Caco-2 (cell line): ENCODE measurements around the gene KMT5C. TPM values are rescaled to one million over a fixed set of nuclear protein-coding genes. Genes with fewer than 3 reads are reported as not detected.

Experiments
- BruUV-seq: library from RNA; stranded (reverse); fragments of 400-500 nt; replicated peaks from 2 replicates; lab custom pipeline; 2021; lab: Mats Ljungman, UMichigan
- CTCF ChIA-PET: fragments of 300-600 bp; sonication (Branson Sonifier 250); formaldehyde crosslinking; loops from one replicate; lab custom pipeline; 2022; ENCODE audit warnings: antibody characterized with exemption; lab: Charles Lee
- POLR2A ChIA-PET: fragments of 300-600 bp; sonication (Branson Sonifier 250); formaldehyde crosslinking; loops from one replicate; lab custom pipeline; 2022; ENCODE audit warnings: antibody characterized with exemption; lab: Charles Lee
- DNase-seq, 2 experiments: peaks; one replicate each; pipeline versions ENCODE4 v3.0.0 to v3.0.0-alpha.2; 2020 to 2022
- H3K27me3 ChIP-seq: replicated peaks from 2 replicates; pipeline ENCODE4 v1.6.0; 2011; ENCODE audit warnings: low read length; ENCODE audit not compliant: control insufficient read depth, insufficient read depth
- H3K36me3 ChIP-seq: 2 replicates; pipeline ENCODE4 v1.5.1; 2011; ENCODE audit warnings: low read length; ENCODE audit not compliant: control insufficient read depth, insufficient read depth
- H3K4me1 ChIP-seq: fragments of 250-450 bp; sonication (Bioruptor Pico); 2 replicates; pipeline ENCODE4 v1.5.1; 2020; ENCODE audit warnings: mild to moderate bottlenecking
- H3K4me3 ChIP-seq: 2 replicates; pipeline ENCODE4 v1.5.1; 2011; ENCODE audit warnings: low read depth, mild to moderate bottlenecking, control low read depth, low read length
- H3K9me3 ChIP-seq: fragments of 250-450 bp; sonication (Bioruptor Pico); 2 replicates; pipeline ENCODE4 v1.5.1; 2020; ENCODE audit warnings: mild to moderate bottlenecking, moderate library complexity
- H3K27ac Mint-ChIP-seq: one replicate; pipeline ENCODE4 v1.8.0; 2022; ENCODE audit warnings: mixed read lengths; ENCODE audit not compliant: unreplicated experiment
- H3K27me3 Mint-ChIP-seq: one replicate; pipeline ENCODE4 v1.8.0; 2022; ENCODE audit warnings: mixed read lengths; ENCODE audit not compliant: insufficient read depth, unreplicated experiment
- H3K36me3 Mint-ChIP-seq: one replicate; pipeline ENCODE4 v1.8.0; 2022; ENCODE audit warnings: mild to moderate bottlenecking, mixed read lengths; ENCODE audit not compliant: insufficient read depth, unreplicated experiment
- H3K4me1 Mint-ChIP-seq: one replicate; pipeline ENCODE4 v1.8.0; 2022; ENCODE audit warnings: low read depth, mixed read lengths; ENCODE audit not compliant: unreplicated experiment
- H3K4me3 Mint-ChIP-seq: one replicate; pipeline ENCODE4 v1.8.0; 2022; ENCODE audit warnings: mild to moderate bottlenecking, moderate library complexity, mixed read lengths; ENCODE audit not compliant: unreplicated experiment
- H3K9me3 Mint-ChIP-seq: one replicate; pipeline ENCODE4 v1.8.0; 2022; ENCODE audit warnings: mixed read lengths; ENCODE audit not compliant: unreplicated experiment
- intact Hi-C: fragments of 100-400 bp; cut with micrococcal nuclease; formaldehyde crosslinking; loops from one replicate; pipeline ENCODE4 v1.10.0; 2022; ENCODE audit not compliant: unreplicated experiment
- total RNA-seq: library from RNA; stranded (reverse); gene quantifications from 2 replicates; pipeline ENCODE4 v1.2.3, GENCODE V29; 2022
- TF ChIP-seq, protein P1 (sequence below), 2 experiments: fragments of 200-600 bp in 1 of 2; IDR thresholded peaks; 1 replicate in 1 of 2; 2 replicates in 1 of 2; pipeline versions ENCODE4 v1.5.1 to v1.8.0; 2011 to 2022; ENCODE audit warnings: antibody characterized with exemption in 1 of 2, control low read depth in 1 of 2, inconsistent platforms in 1 of 2, low read depth in 1 of 2, low read length in 1 of 2, mild to moderate bottlenecking in 1 of 2, moderate library complexity in 1 of 2; ENCODE audit not compliant: insufficient read depth in 1 of 2, severe bottlenecking in 1 of 2, unreplicated experiment in 1 of 2

KMT5C gene
- total RNA-seq, 1 experiment from 2014 or later: 26.3 TPM

- Histone ChIP-seq H3K36me3 (no peaks in the 10 kb centered on the region), H3K4me1 (no peaks in the 10 kb centered on the region), H3K4me3 (no peak within 1 kb of the TSS), H3K9me3 (no peaks in the 10 kb centered on the region), H3K27me3 (no peaks in the 10 kb centered on the region)
- ChIA-PET CTCF (no interaction called here), POLR2A (no interaction called here)
- TF ChIP-seq, protein P1, sequence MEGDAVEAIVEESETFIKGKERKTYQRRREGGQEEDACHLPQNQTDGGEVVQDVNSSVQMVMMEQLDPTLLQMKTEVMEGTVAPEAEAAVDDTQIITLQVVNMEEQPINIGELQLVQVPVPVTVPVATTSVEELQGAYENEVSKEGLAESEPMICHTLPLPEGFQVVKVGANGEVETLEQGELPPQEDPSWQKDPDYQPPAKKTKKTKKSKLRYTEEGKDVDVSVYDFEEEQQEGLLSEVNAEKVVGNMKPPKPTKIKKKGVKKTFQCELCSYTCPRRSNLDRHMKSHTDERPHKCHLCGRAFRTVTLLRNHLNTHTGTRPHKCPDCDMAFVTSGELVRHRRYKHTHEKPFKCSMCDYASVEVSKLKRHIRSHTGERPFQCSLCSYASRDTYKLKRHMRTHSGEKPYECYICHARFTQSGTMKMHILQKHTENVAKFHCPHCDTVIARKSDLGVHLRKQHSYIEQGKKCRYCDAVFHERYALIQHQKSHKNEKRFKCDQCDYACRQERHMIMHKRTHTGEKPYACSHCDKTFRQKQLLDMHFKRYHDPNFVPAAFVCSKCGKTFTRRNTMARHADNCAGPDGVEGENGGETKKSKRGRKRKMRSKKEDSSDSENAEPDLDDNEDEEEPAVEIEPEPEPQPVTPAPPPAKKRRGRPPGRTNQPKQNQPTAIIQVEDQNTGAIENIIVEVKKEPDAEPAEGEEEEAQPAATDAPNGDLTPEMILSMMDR (IDR thresholded peaks at IDR 0.05; ENCODE audit: insufficient read depth in 1 of 2, low read depth in 1 of 2, low read length in 1 of 2, severe bottlenecking in 1 of 2, unreplicated experiment in 1 of 2): no peak
- Mint-ChIP-seq H3K27me3 (no peaks in the 10 kb centered on the region), H3K36me3 (no peaks in the 10 kb centered on the region), H3K27ac (no peak within 1 kb of the TSS), H3K4me3 (no peak within 1 kb of the TSS), H3K4me1 (no peaks in the 10 kb centered on the region), H3K9me3 (no peaks in the 10 kb centered on the region)
- no peak for DNase-seq
- intact Hi-C loops: no loop called here
- no TSS peak for BruUV-seq
Measured at GRCh38 chr19:55362990-55363716, 23.5 kb downstream of the KMT5C start, which contains the start of gene GARIN5B. Gene GARIN5B, minus strand, starts transcription at chr19:55363260. Its CDS starts 194 bp downstream, at chr19:55363066.

- Mint-ChIP-seq H3K4me1 (peaks cover 6% of the 10 kb centered on the region), H3K27ac (no peak overlapping the region), H3K27me3 (no peaks in the 10 kb centered on the region), H3K4me3 (no peak overlapping the region), H3K9me3 (no peaks in the 10 kb centered on the region), H3K36me3 (peaks cover 7% of the 10 kb centered on the region)
- TF ChIP-seq, protein P1 (IDR thresholded peaks at IDR 0.05; ENCODE audit: insufficient read depth in 1 of 2, low read depth in 1 of 2, low read length in 1 of 2, severe bottlenecking in 1 of 2, unreplicated experiment in 1 of 2): no peak
- intact Hi-C loops: no loop called here
- H3K9me3 ChIP-seq: no peaks in the 10 kb centered on the region
- BruUV-seq: no TSS peak
- no peak for DNase-seq
- peaks cover 8% of the 10 kb centered on the region; the same call in 1 of the 2 replicates for H3K4me1 ChIP-seq
- CTCF ChIA-PET: no interaction called here
- no peak overlapping the region for H3K4me3 ChIP-seq
- POLR2A ChIA-PET: no interaction called here
- no peaks in the 10 kb centered on the region for H3K27me3 ChIP-seq
- no peaks in the 10 kb centered on the region for H3K36me3 ChIP-seq
Measured at GRCh38 chr19:55365245-55365644, 25.6 kb downstream of the KMT5C start.

- H3K4me3 Mint-ChIP-seq: no peak overlapping the region
- TF ChIP-seq, protein P1 (IDR thresholded peaks at IDR 0.05; ENCODE audit: insufficient read depth in 1 of 2, low read depth in 1 of 2, low read length in 1 of 2, severe bottlenecking in 1 of 2, unreplicated experiment in 1 of 2): no peak
- no peaks in the 10 kb centered on the region for H3K9me3 Mint-ChIP-seq
- Histone ChIP-seq H3K36me3 (no peaks in the 10 kb centered on the region), H3K4me1 (peaks cover 8% of the 10 kb centered on the region; the same call in 1 of the 2 replicates), H3K27me3 (no peaks in the 10 kb centered on the region; the same call in 1 of the 2 replicates), H3K9me3 (no peaks in the 10 kb centered on the region), H3K4me3 (no peak overlapping the region)
- no peak for DNase-seq
- H3K27ac Mint-ChIP-seq: no peak overlapping the region
- peaks cover 6% of the 10 kb centered on the region for H3K27me3 Mint-ChIP-seq
- H3K36me3 Mint-ChIP-seq: peaks cover 7% of the 10 kb centered on the region
- no TSS peak for BruUV-seq
- H3K4me1 Mint-ChIP-seq: peaks cover 12% of the 10 kb centered on the region
- POLR2A ChIA-PET: no interaction called here
- CTCF ChIA-PET: no interaction called here
- intact Hi-C loops: no loop called here
Measured at GRCh38 chr19:55365964-55366363, 26.3 kb downstream of the KMT5C start.
